Fibroblast of villous mesenchyme (primary cell): ENCODE results near the gene ZNF280A. TPM values are rescaled to one million over a fixed set of nuclear protein-coding genes. Genes with fewer than 3 reads are reported as not detected.

Source experiments
- total RNA-seq: library from RNA; depleted of rRNA; stranded (reverse); fragments of >200 nt; gene quantifications from 2 replicates; pipeline ENCODE4 v1.2.3, GENCODE V29; 2012

Gene ZNF280A
- total RNA-seq, 1 donor, result not detected

Other genes starting within 250 kb of the ZNF280A start
- 1.6 and 1.7 TPM in 2 replicates for gene ZNF280B, start 11.5 kb downstream of the ZNF280A start, total RNA-seq
- gene PRAME, start 39.0 kb upstream of the ZNF280A start, total RNA-seq, result 0.43 and 0.97 TPM in 2 replicates
- not detected in 2 replicates for gene GGTLC2, start 124.3 kb upstream of the ZNF280A start, total RNA-seq